HEK293T (cell line): ENCODE results near the gene SLCO3A1.

ENCODE experiments used
- LEF1 ChIP-seq: fragments of 450-650 bp; IDR thresholded peaks from 2 replicates; pipeline ENCODE4 v1.6.1; 2017; ENCODE audit warnings: mild to moderate bottlenecking, borderline replicate concordance
- SUZ12 ChIP-seq: fragments of 450-650 bp; IDR thresholded peaks from 2 replicates; pipeline ENCODE4 v1.6.1; 2016; ENCODE audit warnings: mild to moderate bottlenecking
- TARDBP ChIP-seq: fragments of 450-650 bp; IDR thresholded peaks from 2 replicates; pipeline ENCODE4 v1.6.1; 2016
- ZNF384 ChIP-seq: fragments of 450-650 bp; IDR thresholded peaks from 2 replicates; pipeline ENCODE4 v1.6.1; 2016

DNA sequence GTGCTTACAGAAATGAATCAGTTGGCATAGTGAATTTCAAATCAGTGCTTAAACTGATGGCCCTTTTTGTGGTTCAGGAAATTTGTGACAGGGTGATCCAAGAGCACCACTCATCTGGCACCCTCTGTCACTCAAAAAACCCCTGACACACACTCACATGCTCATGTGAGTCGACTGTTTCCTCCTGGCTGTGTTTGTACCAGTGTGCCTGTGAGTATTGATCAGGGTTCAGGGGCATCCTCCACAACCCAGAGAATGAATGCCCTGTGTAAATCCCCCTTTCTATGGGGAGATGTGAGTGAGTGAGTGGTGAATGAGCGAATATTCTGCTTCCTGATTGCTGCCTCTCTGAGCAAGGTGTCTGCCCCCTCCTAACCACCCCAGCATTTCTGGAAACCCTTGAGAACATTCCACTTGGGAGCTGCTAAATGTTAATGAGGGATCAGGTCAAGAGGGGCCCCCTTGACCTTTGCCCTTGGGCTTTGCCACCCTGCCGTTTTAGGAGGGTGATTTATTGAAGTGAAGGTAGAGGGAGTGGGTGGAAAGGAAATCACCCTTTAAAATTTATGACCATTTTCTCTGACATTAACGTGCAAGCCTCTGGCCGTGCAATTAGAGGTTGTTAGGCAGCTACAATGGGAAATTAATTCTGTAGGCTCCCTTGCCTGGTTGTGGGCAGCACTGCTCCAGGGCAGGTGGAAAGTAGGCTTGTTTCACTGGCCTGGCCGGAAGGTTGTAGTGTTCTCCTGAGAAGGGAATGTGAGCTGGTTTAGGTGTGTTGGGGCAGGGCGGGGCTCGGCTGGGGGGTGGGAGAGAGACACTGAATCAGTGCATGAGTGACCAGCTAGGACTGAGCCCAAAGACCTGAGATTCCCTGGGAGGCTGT is 87.2 kb downstream of the SLCO3A1 start:
- TF ChIP-seq LEF1 (no peak), ZNF384 (no peak), SUZ12 (no peak), TARDBP (no peak)
